HG02678 (cell line): ENCODE measurements around the gene PRXL2B.
"Not testable (repeated sequence)": the region's sequence is repeated elsewhere in the genome, so short reads cannot be mapped to it uniquely, and the experiment has no call there.

Experiments used
- ATAC-seq: cut with Tn5 transposase; IDR thresholded peaks from one replicate; pipeline ENCODE4 v1.9.1; 2021; ENCODE audit warnings: mild to moderate bottlenecking, moderate library complexity; ENCODE audit not compliant: unreplicated experiment

The PRXL2B gene

GRCh38 chr1:2564006-2564814, 22.4 kb upstream of the PRXL2B start:
- ATAC-seq, result no peak

GRCh38 chr1:2564815-2565374, 21.7 kb upstream of the PRXL2B start:
- ATAC-seq, result no peak

GRCh38 chr1:2566101-2567045, 20.2 kb upstream of the PRXL2B start:
- ATAC-seq, result no peak

GRCh38 chr1:2567083-2567679, 19.4 kb upstream of the PRXL2B start:
- ATAC-seq, result no peak

GRCh38 chr1:2568187-2568816, 18.3 kb upstream of the PRXL2B start:
- not testable (repeated sequence) for ATAC-seq

- no peak for ATAC-seq
Measured at GRCh38 chr1:2569060-2569459, 17.5 kb upstream of the PRXL2B start.

GRCh38 chr1:2569703-2570102, 16.9 kb upstream of the PRXL2B start:
- ATAC-seq, result not testable (repeated sequence)

- no peak for ATAC-seq
Measured at GRCh38 chr1:2570332-2570731, 16.2 kb upstream of the PRXL2B start.

- ATAC-seq, result no peak
Measured at GRCh38 chr1:2571348-2571747, 15.2 kb upstream of the PRXL2B start.

- ATAC-seq, result no peak
Measured at GRCh38 chr1:2573250-2573920, 13.2 kb upstream of the PRXL2B start.

GRCh38 chr1:2574350-2574749, 12.2 kb upstream of the PRXL2B start:
- no peak for ATAC-seq

- ATAC-seq, result no peak
Measured at GRCh38 chr1:2575801-2576663, 10.5 kb upstream of the PRXL2B start.

- peak; percentile 34 for ATAC-seq
Measured at GRCh38 chr1:2577565-2578075, 9.0 kb upstream of the PRXL2B start.

- ATAC-seq, result no peak
Measured at GRCh38 chr1:2578758-2579118, 7.8 kb upstream of the PRXL2B start.

- ATAC-seq, result no peak
Measured at GRCh38 chr1:2580691-2581090, 5.9 kb upstream of the PRXL2B start.

GRCh38 chr1:2582391-2582790, 4.2 kb upstream of the PRXL2B start:
- no peak for ATAC-seq

- ATAC-seq, result no peak
Measured at GRCh38 chr1:2583331-2583791, 3.2 kb upstream of the PRXL2B start.

GRCh38 chr1:2583871-2584351, 2.7 kb upstream of the PRXL2B start:
- ATAC-seq, result no peak
